IMR-90 (cell line): ENCODE data around the gene GRSF1.

Experiments used
- BHLHE40 ChIP-seq: fragments of 150-350 bp; IDR thresholded peaks from 2 replicates; pipeline ENCODE4 v1.6.1; 2016; ENCODE audit warnings: mild to moderate bottlenecking, low read depth, low read length
- CEBPB ChIP-seq: IDR thresholded peaks from 2 replicates; pipeline ENCODE4 v1.6.1; 2012; ENCODE audit warnings: low read depth, low read length, improper control_type of control experiment
- CTCF ChIP-seq: conservative IDR thresholded peaks from 2 replicates; pipeline ENCODE4 v1.5.1; 2012; ENCODE audit warnings: mild to moderate bottlenecking, low read depth, low read length, improper control_type of control experiment
- ELK1 ChIP-seq: fragments of 150-350 bp; IDR thresholded peaks from 2 replicates; pipeline ENCODE4 v1.6.1; 2016; ENCODE audit warnings: low read depth, mild to moderate bottlenecking, low read length, moderate library complexity, borderline replicate concordance
- FOS ChIP-seq: fragments of 150-350 bp; IDR thresholded peaks from 2 replicates; pipeline ENCODE4 v1.6.1; 2016; ENCODE audit warnings: low read depth, low read length
- MAFK ChIP-seq: IDR thresholded peaks from 2 replicates; pipeline ENCODE4 v1.6.1; 2012; ENCODE audit warnings: low read depth, low read length, improper control_type of control experiment
- MAZ ChIP-seq: IDR thresholded peaks from 2 replicates; pipeline ENCODE4 v1.6.1; 2012; ENCODE audit warnings: low read depth, mild to moderate bottlenecking, low read length, improper control_type of control experiment, moderate library complexity, borderline replicate concordance
- MXI1 ChIP-seq: IDR thresholded peaks from 2 replicates; pipeline ENCODE4 v1.6.1; 2012; ENCODE audit warnings: low read depth, mild to moderate bottlenecking, low read length, moderate library complexity, borderline replicate concordance
- POLR2A ChIP-seq: IDR thresholded peaks from 2 replicates; pipeline ENCODE4 v1.6.1; 2012; ENCODE audit warnings: mild to moderate bottlenecking, low read depth, low read length
- RAD21 ChIP-seq: IDR thresholded peaks from 2 replicates; pipeline ENCODE4 v1.6.1; 2012; ENCODE audit warnings: low read length, improper control_type of control experiment
- RFX5 ChIP-seq: IDR thresholded peaks from 2 replicates; pipeline ENCODE4 v1.8.0; 2012; ENCODE audit warnings: low read depth, mild to moderate bottlenecking, low read length, moderate library complexity
- TF ChIP-seq, protein P1 (sequence below): fragments of 150-350 bp; IDR thresholded peaks from 2 replicates; pipeline ENCODE4 v1.6.1; 2017; ENCODE audit warnings: mild to moderate bottlenecking, antibody characterized with exemption, low read length, low read depth

GRCh38 chr4:70802928-70803580 is 36.6 kb downstream of the GRSF1 start:
- TF ChIP-seq RFX5 (no peak), CTCF (no peak), ELK1 (no peak), FOS (no peak), POLR2A (no peak), MAZ (no peak), RAD21 (no peak), BHLHE40 (no peak), CEBPB (no peak), MAFK (no peak), MXI1 (no peak)
- TF ChIP-seq, protein P1, sequence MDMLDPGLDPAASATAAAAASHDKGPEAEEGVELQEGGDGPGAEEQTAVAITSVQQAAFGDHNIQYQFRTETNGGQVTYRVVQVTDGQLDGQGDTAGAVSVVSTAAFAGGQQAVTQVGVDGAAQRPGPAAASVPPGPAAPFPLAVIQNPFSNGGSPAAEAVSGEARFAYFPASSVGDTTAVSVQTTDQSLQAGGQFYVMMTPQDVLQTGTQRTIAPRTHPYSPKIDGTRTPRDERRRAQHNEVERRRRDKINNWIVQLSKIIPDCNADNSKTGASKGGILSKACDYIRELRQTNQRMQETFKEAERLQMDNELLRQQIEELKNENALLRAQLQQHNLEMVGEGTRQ = no peak
